Activated T-helper 2 cell treated with anti-CD3 and anti-CD28 coated beads, Interferon-gamma antibody, Interleukin-2, Interleukin-4, amounts not matched to agents 10 μg/mL and 5 μg/mL and 100 μg/mL, durations not matched to agents 14 hours and 24 hours and 36 hours (primary cell): Measurements from ENCODE around the gene FAT3. TPM values are rescaled to one million over a fixed set of nuclear protein-coding genes. Genes with fewer than 3 reads are reported as not detected.

Experiments used
- DNase-seq: peaks from one replicate; pipeline ENCODE4 v3.0.0; 2021; ENCODE audit warnings: low spot score
- H3K27ac Mint-ChIP-seq: one replicate; pipeline ENCODE4 v1.8.0; 2021; ENCODE audit warnings: mixed read lengths
- H3K27me3 Mint-ChIP-seq: one replicate; pipeline ENCODE4 v1.8.0; 2021; ENCODE audit warnings: low read depth, mixed read lengths
- H3K36me3 Mint-ChIP-seq: one replicate; pipeline ENCODE4 v1.8.0; 2021; ENCODE audit warnings: low read depth, mixed read lengths
- H3K4me1 Mint-ChIP-seq: one replicate; pipeline ENCODE4 v1.8.0; 2021; ENCODE audit warnings: low read depth, mixed read lengths
- H3K4me3 Mint-ChIP-seq: one replicate; pipeline ENCODE4 v1.8.0; 2021; ENCODE audit warnings: low read depth, mild to moderate bottlenecking, moderate library complexity, mixed read lengths
- H3K9me3 Mint-ChIP-seq: one replicate; pipeline ENCODE4 v1.8.0; 2021; ENCODE audit warnings: mixed read lengths
- intact Hi-C: fragments of 100-400 bp; cut with micrococcal nuclease; formaldehyde crosslinking; loops from one replicate; pipeline ENCODE4 v1.15.1; 2023
- total RNA-seq: library from RNA; stranded (reverse); gene quantifications from 2 replicates; pipeline ENCODE4 v1.2.3, GENCODE V29; 2022

FAT3 gene
- total RNA-seq, 1 donor from 2014 or later: 0.02 TPM

DNA sequence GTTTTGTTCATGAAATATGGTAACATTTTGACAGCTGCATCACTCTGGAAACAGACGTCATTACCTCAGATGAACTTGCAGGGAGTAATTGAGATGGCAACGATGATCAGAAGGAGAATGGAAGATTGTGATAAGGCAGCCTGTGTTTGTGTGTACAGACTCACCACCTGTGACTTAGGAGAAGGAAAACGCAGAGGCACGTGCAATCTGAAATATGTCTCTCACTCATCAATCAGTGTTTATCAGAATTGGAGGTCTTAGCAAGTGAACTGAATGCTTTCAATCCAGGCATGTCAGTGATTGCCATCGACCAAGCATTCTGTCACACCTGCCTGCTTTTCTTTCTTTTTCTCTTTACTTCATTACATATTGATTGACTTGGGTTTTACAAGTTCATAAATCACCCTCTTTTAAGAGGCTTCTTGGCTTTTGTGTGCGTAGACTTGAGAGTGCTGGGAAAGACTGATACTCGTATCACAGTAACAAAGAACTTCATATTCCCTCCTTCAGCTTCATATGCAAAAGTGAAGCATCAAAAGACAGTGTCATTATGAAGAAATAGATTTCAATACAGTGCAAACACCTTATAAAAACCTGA is 24.6 kb downstream of the FAT3 start:
- Mint-ChIP-seq H3K27ac (no peak overlapping the region), H3K4me3 (no peak overlapping the region), H3K4me1 (no peaks in the 10 kb centered on the region), H3K27me3 (no peaks in the 10 kb centered on the region), H3K9me3 (no peaks in the 10 kb centered on the region), H3K36me3 (no peaks in the 10 kb centered on the region)
- intact Hi-C loops: no loop called here
- no peak for DNase-seq

DNA sequence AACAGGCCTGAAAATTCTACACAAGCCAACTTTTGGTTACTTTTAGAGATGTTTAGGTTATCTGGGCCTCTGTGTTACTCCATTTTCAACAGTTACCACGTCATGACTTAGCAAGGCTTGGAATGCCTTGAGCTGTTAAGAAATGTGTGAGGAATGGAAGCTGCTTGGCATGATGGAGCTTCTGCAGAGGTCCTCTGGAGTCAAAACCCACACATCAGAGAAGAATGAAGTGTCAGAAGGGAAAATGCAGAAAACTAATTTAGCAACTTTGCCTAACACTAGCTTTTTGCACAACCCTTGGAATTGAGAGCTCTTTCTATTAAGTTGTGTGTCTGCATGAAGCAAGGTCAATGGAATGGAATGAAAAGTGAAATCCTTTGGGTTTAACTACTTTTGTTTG is 27.4 kb downstream of the FAT3 start:
- Mint-ChIP-seq H3K4me1 (no peaks in the 10 kb centered on the region), H3K9me3 (no peaks in the 10 kb centered on the region), H3K27ac (no peak overlapping the region), H3K36me3 (no peaks in the 10 kb centered on the region), H3K4me3 (no peak overlapping the region), H3K27me3 (no peaks in the 10 kb centered on the region)
- intact Hi-C loops: no loop called here
- no peak for DNase-seq

DNA sequence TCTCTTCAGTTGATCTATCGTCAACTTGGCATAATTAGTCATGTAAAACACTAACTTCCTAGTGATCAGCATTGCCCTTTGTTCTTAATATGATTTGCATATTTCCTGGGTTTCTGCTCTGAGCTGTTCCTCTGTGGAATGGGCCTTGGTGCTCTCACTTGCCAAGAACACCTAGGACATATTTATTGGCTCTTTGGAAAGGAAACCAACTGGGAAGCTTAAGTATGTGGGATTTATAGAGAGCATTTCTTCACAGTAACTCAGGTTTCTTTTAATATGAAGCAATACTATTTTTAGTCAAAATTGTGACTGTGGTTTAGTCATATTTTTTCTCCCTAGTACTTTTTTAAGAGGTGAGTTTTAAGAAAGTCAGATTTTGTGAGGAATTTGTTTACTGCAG is 28.8 kb downstream of the FAT3 start:
- Mint-ChIP-seq H3K4me3 (no peak overlapping the region), H3K4me1 (no peaks in the 10 kb centered on the region), H3K27me3 (no peaks in the 10 kb centered on the region), H3K9me3 (no peaks in the 10 kb centered on the region), H3K36me3 (no peaks in the 10 kb centered on the region), H3K27ac (no peak overlapping the region)
- intact Hi-C loops: no loop called here
- DNase-seq: no peak

DNA sequence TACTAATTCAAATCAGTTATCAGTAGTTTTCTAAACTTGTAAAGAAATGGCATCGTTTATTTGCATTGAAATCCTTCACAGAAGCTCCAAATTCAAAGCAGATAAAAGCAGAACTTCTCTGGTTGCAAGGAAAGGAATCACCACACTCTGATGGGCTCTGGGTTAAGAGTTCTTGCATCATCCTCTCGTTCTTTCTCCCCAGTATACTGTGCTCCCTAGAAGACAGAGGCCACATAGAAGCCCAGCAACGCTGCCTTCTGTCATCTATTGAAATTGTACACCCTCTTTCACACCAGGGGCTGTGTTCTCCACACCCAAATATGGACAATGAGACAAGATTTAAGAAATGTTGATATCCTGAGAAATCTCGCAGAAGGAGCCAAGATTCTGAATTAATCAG is 29.3 kb downstream of the FAT3 start:
- no peaks in the 10 kb centered on the region for H3K9me3 Mint-ChIP-seq
- no peaks in the 10 kb centered on the region for H3K4me1 Mint-ChIP-seq
- no peaks in the 10 kb centered on the region for H3K27me3 Mint-ChIP-seq
- H3K36me3 Mint-ChIP-seq: no peaks in the 10 kb centered on the region
- intact Hi-C loops: no loop called here
- H3K4me3 Mint-ChIP-seq: no peak overlapping the region
- DNase-seq: no peak
- H3K27ac Mint-ChIP-seq: no peak overlapping the region

DNA sequence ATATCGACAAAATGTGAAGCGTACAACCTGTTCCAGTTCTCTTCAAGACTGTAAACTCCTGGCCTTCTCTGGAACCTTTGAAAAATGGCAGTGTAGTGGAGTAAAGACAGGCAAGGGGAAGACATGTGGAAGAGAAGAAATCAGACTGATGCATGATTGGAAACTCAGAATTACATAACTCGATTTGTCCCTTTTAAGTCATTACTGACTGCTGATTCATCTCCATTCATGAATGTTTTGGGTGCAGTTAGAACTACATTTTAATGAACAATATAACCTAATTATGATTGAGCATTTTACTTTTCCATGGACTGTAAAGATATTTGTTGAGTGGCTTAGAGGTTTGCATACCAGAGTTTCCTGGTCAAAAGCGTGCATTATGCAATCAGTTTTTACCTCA is 32.9 kb downstream of the FAT3 start:
- H3K27ac Mint-ChIP-seq: no peak overlapping the region
- H3K36me3 Mint-ChIP-seq: no peaks in the 10 kb centered on the region
- intact Hi-C loops: no loop called here

DNA sequence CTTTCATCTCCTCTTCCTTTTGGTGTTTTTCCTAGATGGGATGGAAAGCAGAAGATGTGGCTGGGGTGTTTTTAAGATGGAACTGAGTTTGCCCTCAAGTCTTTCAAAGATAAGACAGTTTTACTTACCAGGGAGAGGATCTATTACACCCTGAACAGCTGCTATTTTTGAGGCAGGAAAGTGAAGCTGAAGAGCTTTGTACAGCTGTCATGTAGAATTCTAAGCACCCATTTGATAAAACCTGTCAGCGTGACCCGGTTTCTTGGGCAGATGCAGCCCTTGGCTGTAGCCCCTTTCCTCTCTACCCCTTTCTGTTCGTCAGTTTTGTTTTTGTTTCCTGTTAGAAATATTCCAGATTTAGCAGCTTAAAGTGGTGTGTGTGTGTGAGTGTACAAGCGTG is 35.2 kb downstream of the FAT3 start:
- H3K27ac Mint-ChIP-seq: no peak overlapping the region
- DNase-seq: no peak
- H3K4me1 Mint-ChIP-seq: no peaks in the 10 kb centered on the region
- no peaks in the 10 kb centered on the region for H3K36me3 Mint-ChIP-seq
- no peaks in the 10 kb centered on the region for H3K27me3 Mint-ChIP-seq
- intact Hi-C loops: no loop called here
- H3K4me3 Mint-ChIP-seq: no peak overlapping the region
- no peaks in the 10 kb centered on the region for H3K9me3 Mint-ChIP-seq

More for the DNA sequence above, 32.9 kb downstream of the FAT3 start:
- Mint-ChIP-seq H3K4me1 (no peaks in the 10 kb centered on the region), H3K4me3 (no peak overlapping the region), H3K27me3 (no peaks in the 10 kb centered on the region), H3K9me3 (no peaks in the 10 kb centered on the region)
- no peak for DNase-seq

DNA sequence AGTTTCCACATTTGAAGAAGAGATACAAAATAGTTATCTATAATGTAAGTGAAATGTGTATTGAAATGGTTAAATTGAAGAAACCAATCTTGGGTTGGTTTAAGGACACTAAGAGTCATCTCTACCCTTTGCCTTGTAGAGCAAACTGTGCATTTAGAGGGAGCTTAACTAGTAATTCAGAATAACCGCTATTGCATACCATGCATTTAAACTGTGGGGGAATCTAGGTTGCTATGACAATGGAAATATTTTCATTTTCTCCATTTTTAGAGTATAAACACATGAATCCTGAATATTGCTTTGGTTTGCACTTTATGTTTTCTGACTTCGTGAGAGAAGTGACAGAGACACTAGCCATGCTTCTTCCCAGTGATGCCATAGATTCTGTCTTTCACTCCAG is 39.7 kb downstream of the FAT3 start:
- Mint-ChIP-seq H3K4me3 (no peak overlapping the region), H3K36me3 (no peaks in the 10 kb centered on the region), H3K9me3 (no peaks in the 10 kb centered on the region), H3K27me3 (no peaks in the 10 kb centered on the region), H3K4me1 (no peaks in the 10 kb centered on the region), H3K27ac (no peak overlapping the region)
- intact Hi-C loops: no loop called here
- DNase-seq: no peak

DNA sequence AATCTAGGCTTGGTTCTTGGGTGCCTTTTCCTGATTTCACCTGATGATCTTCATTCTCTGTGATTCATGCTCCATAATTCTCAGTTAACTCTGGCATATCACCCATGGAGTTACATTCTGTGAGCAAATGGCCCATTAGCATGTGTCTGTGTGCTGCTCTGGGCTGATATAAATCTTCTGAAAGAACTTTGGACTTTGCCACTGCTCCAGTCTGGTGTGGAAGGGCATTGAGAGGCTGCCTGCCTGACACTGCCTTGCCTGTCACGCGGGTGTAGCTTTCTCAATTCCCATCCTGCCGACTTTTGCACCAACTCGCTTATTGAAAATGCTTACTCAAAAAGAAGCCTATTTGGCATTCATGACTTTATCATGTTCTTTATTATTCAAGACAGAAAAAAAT is 42.2 kb downstream of the FAT3 start:
- H3K27ac Mint-ChIP-seq: no peak overlapping the region
- no peak for DNase-seq
- no peaks in the 10 kb centered on the region for H3K27me3 Mint-ChIP-seq

DNA sequence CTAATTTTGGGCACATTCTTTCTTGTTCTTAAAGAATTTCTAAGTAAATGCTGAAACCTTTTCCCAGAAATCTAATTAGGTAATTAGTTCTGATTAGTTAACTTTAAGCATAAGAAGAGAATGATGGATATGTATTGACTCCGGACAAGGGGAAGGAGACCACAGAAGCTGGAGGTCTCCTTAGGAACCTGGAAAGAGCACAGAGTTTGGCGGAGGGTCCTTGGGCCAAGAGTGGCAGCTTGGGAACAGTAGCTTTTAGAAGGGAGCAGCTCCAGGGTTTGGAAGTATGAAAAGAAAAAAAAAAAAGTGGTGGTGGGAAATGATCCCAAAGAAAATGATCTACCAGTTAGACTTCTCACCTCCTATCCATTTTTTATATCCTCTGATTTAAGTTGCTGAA is 42.7 kb downstream of the FAT3 start:
- Mint-ChIP-seq H3K36me3 (no peaks in the 10 kb centered on the region), H3K27ac (no peak overlapping the region), H3K4me1 (no peaks in the 10 kb centered on the region), H3K27me3 (no peaks in the 10 kb centered on the region), H3K4me3 (no peak overlapping the region), H3K9me3 (no peaks in the 10 kb centered on the region)
- DNase-seq: no peak
- intact Hi-C loops: no loop called here

More for the DNA sequence above, 42.2 kb downstream of the FAT3 start:
- Mint-ChIP-seq H3K4me1 (no peaks in the 10 kb centered on the region), H3K9me3 (no peaks in the 10 kb centered on the region), H3K4me3 (no peak overlapping the region), H3K36me3 (no peaks in the 10 kb centered on the region)
- intact Hi-C loops: no loop called here

DNA sequence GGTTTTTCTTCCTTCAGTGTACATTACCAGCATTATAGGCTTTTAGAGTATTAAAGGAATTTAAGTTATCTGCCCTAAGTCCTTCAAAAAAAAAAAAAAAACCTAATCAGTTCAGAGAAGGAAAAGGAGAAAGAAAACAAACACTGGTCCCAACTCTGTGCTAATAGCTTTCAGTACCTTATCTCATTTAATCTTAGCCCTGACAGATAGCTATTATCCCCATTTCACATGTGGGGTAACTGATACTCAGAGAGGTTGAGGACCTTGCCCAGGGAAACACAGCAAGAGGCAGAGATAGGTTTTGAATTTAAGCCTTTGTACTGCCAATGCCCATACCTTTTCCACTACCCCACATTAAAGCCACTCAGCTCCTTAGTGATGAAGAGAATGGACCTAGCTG is 43.4 kb downstream of the FAT3 start:
- intact Hi-C loops: no loop called here
- H3K36me3 Mint-ChIP-seq: no peaks in the 10 kb centered on the region
- no peak for DNase-seq
- no peak overlapping the region for H3K27ac Mint-ChIP-seq
- no peaks in the 10 kb centered on the region for H3K27me3 Mint-ChIP-seq
- H3K4me3 Mint-ChIP-seq: no peak overlapping the region
- no peaks in the 10 kb centered on the region for H3K9me3 Mint-ChIP-seq
- H3K4me1 Mint-ChIP-seq: no peaks in the 10 kb centered on the region

DNA sequence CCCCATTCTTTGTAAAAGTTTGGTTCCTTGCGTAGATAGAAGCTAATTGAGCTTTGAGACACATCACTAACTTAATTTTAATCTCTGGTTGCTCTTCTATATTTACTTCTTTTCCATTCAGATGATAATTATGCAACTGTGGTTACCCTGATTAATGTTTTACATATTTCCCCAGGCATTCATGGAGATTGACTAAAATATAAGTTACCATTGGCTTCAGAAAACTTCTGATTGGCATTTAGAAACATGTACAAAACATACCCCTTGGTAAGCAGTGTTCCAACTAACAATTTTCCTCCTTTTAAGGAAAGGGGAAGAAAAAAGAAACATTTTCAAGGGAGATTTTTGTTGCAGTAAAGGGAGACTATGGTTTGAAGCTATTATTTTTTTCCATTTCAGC is 43.9 kb downstream of the FAT3 start:
- H3K4me3 Mint-ChIP-seq: no peak overlapping the region
- no peaks in the 10 kb centered on the region for H3K4me1 Mint-ChIP-seq
- H3K27ac Mint-ChIP-seq: no peak overlapping the region
- H3K36me3 Mint-ChIP-seq: no peaks in the 10 kb centered on the region
- no peaks in the 10 kb centered on the region for H3K27me3 Mint-ChIP-seq
- DNase-seq: no peak
- H3K9me3 Mint-ChIP-seq: no peaks in the 10 kb centered on the region
- intact Hi-C loops: no loop called here

DNA sequence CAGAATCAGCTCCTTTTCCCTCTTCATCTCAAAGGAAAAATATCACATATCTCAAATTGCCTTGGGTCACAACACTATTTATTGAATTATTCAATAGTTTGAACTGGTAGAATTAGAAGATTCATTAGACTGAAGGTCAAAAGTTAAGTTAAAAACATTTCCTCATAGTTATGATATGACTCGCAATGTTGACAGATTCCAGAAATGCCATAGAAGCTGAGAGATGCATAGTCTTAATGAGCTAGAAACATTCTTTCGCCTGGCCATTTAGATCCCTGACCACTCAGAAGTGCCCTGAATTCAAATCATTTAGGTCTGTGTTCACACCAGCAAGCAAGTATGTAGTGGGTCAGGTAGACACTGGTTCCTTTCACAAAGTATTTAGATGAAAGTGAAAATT is 44.4 kb downstream of the FAT3 start:
- Mint-ChIP-seq H3K4me1 (no peaks in the 10 kb centered on the region), H3K36me3 (no peaks in the 10 kb centered on the region), H3K4me3 (no peak overlapping the region), H3K9me3 (no peaks in the 10 kb centered on the region), H3K27ac (no peak overlapping the region), H3K27me3 (no peaks in the 10 kb centered on the region)
- intact Hi-C loops: no loop called here
- DNase-seq: no peak

DNA sequence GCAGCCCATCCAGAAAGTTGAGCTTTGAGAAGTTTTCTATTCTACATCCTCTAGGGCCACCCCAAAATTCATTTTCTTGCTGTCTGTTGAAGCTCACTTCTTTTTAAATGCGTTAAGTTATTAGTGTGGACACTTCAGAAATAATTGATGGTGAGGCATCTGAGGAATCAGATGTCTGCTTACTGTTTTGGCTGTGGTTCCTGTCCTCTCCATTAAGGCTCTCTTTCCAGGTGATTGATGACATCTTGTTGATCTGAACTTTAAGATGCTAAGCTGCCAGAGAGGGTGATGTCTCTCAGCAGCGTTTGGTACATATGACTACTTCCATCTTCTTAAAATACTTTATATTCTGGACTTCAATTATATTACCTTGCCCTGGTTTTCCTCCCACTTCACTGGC is 45.2 kb downstream of the FAT3 start:
- H3K27ac Mint-ChIP-seq: no peak overlapping the region
- no peak for DNase-seq
- no peak overlapping the region for H3K4me3 Mint-ChIP-seq
- no peaks in the 10 kb centered on the region for H3K36me3 Mint-ChIP-seq
- H3K27me3 Mint-ChIP-seq: no peaks in the 10 kb centered on the region
- intact Hi-C loops: no loop called here
- H3K9me3 Mint-ChIP-seq: no peaks in the 10 kb centered on the region
- no peaks in the 10 kb centered on the region for H3K4me1 Mint-ChIP-seq

DNA sequence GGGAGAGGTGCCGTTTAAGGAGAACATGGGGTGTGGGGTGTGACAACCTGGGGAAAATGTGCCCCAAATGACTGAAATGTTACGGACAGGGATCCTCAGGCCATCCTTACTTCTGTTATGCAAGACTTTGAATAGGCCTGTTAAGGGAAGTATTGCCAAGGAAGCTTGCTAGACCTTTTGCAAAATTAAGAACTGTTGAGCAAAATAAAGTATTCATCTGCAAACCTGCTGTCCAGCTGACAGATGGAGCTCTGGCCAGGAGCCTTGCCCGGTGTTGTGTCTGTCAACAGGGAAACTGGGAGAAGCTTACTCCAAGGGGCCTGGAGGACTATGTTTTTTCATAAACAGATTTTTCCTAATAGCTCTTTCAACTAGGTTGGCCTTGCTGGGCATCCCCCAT is 48.0 kb downstream of the FAT3 start:
- Mint-ChIP-seq H3K27me3 (no peaks in the 10 kb centered on the region), H3K4me1 (no peaks in the 10 kb centered on the region), H3K4me3 (no peak overlapping the region), H3K36me3 (no peaks in the 10 kb centered on the region), H3K9me3 (no peaks in the 10 kb centered on the region), H3K27ac (no peak overlapping the region)
- no peak for DNase-seq
- intact Hi-C loops: no loop called here
